ENCODE measurements around the gene CRYZ.
"Not testable (repeated sequence)": the region's sequence is repeated elsewhere in the genome, so short reads cannot be mapped to it uniquely, and the experiment has no call there.

DNA sequence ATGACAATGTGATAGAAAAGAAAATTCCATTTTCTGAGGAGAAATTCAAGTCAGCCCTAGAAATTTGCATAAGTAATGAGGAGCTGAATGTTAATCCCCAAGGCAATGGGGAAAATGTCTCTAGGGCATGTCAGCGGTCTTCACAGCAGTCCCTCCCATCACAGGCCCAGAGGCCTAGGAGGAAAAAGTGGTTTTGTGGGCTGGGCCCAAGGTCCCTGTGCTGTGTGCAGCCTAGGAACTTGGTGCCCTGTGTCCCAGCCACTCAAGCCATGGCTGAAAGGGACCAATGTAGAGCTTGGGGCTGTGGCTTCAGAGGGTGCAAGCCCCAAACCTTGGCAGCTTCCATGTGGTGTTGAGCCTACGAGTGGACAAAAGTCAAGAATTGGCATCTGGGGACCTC is 23.8 kb upstream of the CRYZ start:
- TF ChIP-seq BRCA1 (IDR thresholded peaks at IDR 0.05; ENCODE audit: low read depth, low read length); POLR2AphosphoS5 (IDR thresholded peaks at IDR 0.05; ENCODE audit: low read length); ZNF24 (IDR thresholded peaks at IDR 0.05); POLR2A (IDR thresholded peaks at IDR 0.05; ENCODE audit: low read depth, low read length); CHD2 (IDR thresholded peaks at IDR 0.05; ENCODE audit: borderline replicate concordance, low read depth, low read length); HDGF (IDR thresholded peaks at IDR 0.05); ZNF274 (IDR thresholded peaks at IDR 0.05; ENCODE audit: insufficient read depth, insufficient read length); NBN (IDR thresholded peaks at IDR 0.05); EZH2 (IDR thresholded peaks at IDR 0.05; ENCODE audit: borderline replicate concordance, control insufficient read depth, low read depth, low read length); ZNF384 (IDR thresholded peaks at IDR 0.05; ENCODE audit: borderline replicate concordance, low read depth, low read length); RFX5 (IDR thresholded peaks at IDR 0.05; ENCODE audit: low read depth, low read length): not testable (repeated sequence)
- TF ChIP-seq, protein P1, sequence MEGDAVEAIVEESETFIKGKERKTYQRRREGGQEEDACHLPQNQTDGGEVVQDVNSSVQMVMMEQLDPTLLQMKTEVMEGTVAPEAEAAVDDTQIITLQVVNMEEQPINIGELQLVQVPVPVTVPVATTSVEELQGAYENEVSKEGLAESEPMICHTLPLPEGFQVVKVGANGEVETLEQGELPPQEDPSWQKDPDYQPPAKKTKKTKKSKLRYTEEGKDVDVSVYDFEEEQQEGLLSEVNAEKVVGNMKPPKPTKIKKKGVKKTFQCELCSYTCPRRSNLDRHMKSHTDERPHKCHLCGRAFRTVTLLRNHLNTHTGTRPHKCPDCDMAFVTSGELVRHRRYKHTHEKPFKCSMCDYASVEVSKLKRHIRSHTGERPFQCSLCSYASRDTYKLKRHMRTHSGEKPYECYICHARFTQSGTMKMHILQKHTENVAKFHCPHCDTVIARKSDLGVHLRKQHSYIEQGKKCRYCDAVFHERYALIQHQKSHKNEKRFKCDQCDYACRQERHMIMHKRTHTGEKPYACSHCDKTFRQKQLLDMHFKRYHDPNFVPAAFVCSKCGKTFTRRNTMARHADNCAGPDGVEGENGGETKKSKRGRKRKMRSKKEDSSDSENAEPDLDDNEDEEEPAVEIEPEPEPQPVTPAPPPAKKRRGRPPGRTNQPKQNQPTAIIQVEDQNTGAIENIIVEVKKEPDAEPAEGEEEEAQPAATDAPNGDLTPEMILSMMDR (IDR thresholded peaks at IDR 0.05 in 2 of 3, conservative IDR thresholded peaks at IDR 0.05 in 1 of 3; ENCODE audit: control insufficient read depth in 2 of 3, extremely low read depth in 1 of 3, insufficient read depth in 1 of 3, low read depth in 3 of 3, low read length in 3 of 3), result not testable (repeated sequence)
- TF ChIP-seq, protein P2, sequence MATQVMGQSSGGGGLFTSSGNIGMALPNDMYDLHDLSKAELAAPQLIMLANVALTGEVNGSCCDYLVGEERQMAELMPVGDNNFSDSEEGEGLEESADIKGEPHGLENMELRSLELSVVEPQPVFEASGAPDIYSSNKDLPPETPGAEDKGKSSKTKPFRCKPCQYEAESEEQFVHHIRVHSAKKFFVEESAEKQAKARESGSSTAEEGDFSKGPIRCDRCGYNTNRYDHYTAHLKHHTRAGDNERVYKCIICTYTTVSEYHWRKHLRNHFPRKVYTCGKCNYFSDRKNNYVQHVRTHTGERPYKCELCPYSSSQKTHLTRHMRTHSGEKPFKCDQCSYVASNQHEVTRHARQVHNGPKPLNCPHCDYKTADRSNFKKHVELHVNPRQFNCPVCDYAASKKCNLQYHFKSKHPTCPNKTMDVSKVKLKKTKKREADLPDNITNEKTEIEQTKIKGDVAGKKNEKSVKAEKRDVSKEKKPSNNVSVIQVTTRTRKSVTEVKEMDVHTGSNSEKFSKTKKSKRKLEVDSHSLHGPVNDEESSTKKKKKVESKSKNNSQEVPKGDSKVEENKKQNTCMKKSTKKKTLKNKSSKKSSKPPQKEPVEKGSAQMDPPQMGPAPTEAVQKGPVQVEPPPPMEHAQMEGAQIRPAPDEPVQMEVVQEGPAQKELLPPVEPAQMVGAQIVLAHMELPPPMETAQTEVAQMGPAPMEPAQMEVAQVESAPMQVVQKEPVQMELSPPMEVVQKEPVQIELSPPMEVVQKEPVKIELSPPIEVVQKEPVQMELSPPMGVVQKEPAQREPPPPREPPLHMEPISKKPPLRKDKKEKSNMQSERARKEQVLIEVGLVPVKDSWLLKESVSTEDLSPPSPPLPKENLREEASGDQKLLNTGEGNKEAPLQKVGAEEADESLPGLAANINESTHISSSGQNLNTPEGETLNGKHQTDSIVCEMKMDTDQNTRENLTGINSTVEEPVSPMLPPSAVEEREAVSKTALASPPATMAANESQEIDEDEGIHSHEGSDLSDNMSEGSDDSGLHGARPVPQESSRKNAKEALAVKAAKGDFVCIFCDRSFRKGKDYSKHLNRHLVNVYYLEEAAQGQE (IDR thresholded peaks at IDR 0.05; ENCODE audit: low read depth, low read length), result not testable (repeated sequence)
- TF ChIP-seq, protein P3, sequence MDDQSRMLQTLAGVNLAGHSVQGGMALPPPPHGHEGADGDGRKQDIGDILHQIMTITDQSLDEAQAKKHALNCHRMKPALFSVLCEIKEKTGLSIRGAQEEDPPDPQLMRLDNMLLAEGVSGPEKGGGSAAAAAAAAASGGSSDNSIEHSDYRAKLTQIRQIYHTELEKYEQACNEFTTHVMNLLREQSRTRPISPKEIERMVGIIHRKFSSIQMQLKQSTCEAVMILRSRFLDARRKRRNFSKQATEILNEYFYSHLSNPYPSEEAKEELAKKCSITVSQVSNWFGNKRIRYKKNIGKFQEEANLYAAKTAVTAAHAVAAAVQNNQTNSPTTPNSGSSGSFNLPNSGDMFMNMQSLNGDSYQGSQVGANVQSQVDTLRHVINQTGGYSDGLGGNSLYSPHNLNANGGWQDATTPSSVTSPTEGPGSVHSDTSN (IDR thresholded peaks at IDR 0.05; ENCODE audit: insufficient replicate concordance, low read depth, low read length), result not testable (repeated sequence)

Measured in GM12878 (cell line).